GM10266 (cell line): ENCODE measurements around the gene AFAP1.

Experiments used
- DNase-seq: peaks from one replicate; pipeline ENCODE4 v3.0.0; 2012; ENCODE audit errors: extremely low spot score
- CTCF ChIP-seq: IDR thresholded peaks from 2 replicates; pipeline ENCODE4 v1.5.1; 2012; ENCODE audit warnings: mild to moderate bottlenecking, low read depth; ENCODE audit not compliant: control insufficient read depth, insufficient read depth; ENCODE audit errors: missing control alignments

AFAP1 gene

GRCh38 chr4:7890635-7891393 lies 48.8 kb downstream of the AFAP1 start:
- no peak for TF ChIP-seq CTCF
- DNase-seq = no peak

- no peak for TF ChIP-seq CTCF
- DNase-seq = no peak
Observed at GRCh38 chr4:7887436-7887835, 52.2 kb downstream of the AFAP1 start.

- no peak for TF ChIP-seq CTCF
- DNase-seq = no peak
Observed at GRCh38 chr4:7886007-7886973, 53.4 kb downstream of the AFAP1 start.

- DNase-seq = no peak
- no peak for TF ChIP-seq CTCF
Observed at GRCh38 chr4:7885216-7886006, 54.2 kb downstream of the AFAP1 start.

GRCh38 chr4:7880683-7881082 lies 59.0 kb downstream of the AFAP1 start:
- TF ChIP-seq CTCF = no peak
- DNase-seq = no peak

GRCh38 chr4:7879127-7879526 lies 60.5 kb downstream of the AFAP1 start:
- DNase-seq = no peak
- TF ChIP-seq CTCF = no peak

- DNase-seq = no peak
- no peak for TF ChIP-seq CTCF
Observed at GRCh38 chr4:7878323-7878722, 61.3 kb downstream of the AFAP1 start.
